ENCODE data around the gene CAGE1.
"Not testable (repeated sequence)": the region's sequence is repeated elsewhere in the genome, so short reads cannot be mapped to it uniquely, and the experiment has no call there.

Gene CAGE1

DNA sequence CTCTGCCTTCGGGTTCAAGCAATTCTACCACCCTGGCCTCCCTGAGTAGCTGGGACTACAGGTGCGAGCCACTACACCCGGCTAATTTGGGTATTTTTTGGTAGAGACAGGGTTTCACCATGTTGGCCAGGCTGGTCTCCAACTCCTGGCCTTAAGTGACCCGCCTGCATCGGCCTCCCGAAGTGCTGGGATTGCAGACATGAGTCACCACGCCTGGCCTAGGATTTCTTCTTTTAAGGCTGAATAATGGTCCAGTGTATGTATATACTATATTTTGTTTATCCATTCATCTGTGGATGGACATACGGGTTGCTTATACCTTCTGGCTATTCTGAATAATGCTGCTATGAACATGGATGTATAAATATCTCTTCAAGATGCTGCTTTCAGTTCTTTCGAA lies 17.2 kb upstream of the CAGE1 start:
- FAIRE-seq: no peak

DNA sequence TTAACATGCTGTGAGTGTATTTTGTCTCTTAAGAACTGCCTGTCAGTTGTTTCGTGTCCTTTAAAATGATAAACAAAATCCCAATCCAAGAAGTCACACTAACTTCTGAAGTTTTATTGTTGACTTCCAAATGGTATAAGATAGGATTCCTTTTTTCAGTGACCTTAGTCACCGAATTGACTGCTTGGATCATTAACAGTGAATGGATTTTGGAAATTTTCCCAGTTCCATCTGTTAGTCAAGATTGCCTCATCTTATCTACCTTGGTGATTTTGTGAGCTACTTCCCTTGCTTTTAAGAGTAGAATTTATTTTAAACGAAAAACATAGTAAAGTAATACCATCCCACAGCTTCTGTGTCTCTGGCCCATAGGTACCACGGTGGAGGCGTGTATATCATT lies 15.0 kb upstream of the CAGE1 start:
- FAIRE-seq: no peak

DNA sequence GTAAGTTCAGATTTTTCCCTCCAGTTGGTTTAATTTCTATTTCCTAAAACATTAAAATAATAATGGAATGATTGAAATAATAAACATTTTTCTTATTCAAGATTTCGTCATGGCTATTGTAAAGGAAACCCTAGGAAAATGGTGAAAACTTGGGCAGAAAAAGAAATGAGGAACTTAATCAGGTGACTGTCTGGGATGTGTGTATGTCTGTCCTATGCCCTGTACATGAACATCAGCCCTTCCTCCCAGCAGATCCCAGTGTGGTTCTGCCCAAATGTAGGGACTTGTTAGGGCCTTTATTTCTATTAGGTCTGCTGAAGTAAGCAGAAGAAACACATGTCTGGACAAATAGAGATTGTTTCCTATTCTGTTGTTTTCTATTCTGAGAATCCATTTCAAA lies 13.2 kb upstream of the CAGE1 start:
- no peak for FAIRE-seq

DNA sequence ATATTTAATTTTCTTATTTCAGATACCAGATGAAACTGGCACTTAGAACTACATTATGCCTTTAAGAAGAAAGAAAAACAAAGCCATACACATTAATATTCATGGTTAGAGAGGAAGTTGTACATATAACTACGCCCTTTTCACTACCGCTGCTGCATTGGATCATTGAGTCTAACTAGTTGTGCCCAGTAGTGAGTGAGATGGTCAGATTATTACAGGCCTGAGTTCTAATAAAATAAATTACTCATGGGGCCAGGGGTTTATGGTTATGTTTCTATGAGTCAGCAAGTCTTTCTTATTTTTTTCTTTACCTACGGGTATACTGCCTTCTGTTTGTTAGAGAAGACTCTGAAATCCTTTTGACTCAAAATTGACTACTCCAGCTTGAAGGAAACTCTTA lies 11.5 kb upstream of the CAGE1 start:
- no peak for FAIRE-seq

DNA sequence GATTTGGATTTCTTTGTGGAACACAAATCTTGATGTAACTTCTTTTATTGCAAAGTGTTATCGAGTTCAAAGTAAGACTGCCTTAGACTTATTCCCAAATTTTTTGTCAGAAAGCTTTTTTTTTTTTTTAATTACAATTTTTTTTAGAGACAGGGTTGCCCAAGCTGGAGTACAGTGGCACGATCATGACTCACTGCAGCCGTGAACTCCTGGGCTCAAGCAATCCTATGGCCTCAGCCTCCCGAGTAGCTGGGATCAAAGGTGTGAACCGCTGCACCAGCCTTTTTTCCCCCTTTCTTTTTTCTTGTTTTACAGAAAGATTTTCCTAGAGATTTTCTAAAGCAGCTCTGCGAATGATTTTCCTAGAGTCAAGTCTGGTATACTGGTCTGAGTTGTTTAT lies 2.9 kb upstream of the CAGE1 start:
- FAIRE-seq: no peak

DNA sequence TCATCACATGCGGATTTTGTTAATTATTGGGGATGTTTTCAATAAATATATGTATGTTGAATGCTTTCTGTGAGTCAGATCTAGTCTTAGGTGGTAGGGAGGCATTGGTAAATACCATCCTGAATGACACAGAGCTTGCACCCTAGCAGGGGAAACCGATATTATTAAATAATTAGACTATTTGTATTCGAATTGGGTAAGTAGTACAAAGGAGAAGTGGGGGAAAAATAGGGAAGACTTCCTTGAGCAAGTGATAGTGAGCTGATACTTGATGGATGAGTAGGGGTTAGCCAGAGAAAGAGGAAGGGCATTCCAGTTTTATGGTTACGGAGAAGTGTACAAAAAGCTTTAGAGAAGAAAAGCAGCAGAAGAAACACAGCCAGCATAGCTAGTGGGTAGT lies 1.6 kb upstream of the CAGE1 start:
- FAIRE-seq: no peak

DNA sequence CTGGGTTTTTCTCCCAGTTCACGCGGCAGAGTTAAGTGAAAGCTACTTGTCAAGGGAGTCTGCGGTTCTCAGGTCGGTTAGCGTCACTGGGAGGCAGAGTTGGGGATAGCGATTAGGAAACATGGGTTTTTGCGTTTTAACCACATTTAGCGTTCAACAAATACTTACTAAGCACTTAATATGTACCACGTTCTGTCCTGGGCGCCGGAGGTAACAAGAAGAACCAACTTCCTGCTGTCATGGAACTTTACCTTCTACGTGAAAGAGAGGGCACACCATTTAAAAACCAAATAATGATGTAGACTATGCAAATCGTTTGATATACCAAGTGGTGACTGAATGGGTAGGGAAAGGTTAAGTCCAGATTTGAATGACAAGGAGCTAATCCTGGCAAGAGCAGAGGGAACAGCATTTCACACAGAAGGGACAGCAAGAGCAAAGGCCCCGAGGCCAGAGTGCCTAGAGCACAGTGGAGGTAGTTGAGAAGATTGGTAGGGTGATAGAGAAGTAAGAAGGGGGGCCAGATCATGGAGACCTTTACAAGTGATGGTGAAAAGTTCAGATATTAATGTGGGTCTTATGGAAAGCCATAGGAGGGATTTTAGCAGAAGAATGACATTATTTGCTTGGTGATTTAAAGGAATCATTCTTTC lies 810 bp upstream of the CAGE1 start:
- FAIRE-seq: no peak

DNA sequence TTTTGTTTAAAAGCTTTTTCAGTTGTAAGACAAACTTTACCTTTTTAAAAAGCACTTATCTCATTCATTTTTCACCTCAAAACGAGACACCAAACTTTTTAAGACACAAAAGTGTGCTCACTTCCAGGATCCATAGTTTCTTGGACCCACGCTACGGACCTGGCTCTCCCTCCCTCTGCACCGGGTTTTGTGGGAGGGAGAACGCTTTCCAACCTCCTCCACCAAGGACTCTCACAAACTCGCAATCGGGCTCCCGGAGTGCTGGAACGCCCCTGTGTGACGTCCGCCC lies 436 bp downstream of the CAGE1 start:
- no peak for FAIRE-seq

DNA sequence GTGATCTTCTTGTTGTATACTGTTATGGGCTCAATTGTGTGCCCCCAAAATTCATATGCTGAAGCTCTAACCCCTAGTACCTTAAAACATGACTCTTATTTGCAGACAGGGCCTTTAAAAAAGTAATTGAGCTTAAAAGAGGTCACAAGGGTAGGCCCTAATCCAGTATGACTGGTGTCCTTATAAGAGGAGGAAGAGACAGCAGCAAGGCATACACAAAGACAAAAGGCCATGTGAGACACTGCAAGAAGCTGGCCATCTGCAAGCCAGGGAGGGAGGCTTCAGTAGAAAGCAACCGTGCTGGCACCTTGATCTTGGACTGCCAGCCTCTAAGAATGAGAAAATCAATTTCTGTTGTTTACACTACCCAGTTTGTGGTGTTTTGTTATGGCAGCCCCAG lies 8.4 kb downstream of the CAGE1 start:
- no peak for FAIRE-seq

DNA sequence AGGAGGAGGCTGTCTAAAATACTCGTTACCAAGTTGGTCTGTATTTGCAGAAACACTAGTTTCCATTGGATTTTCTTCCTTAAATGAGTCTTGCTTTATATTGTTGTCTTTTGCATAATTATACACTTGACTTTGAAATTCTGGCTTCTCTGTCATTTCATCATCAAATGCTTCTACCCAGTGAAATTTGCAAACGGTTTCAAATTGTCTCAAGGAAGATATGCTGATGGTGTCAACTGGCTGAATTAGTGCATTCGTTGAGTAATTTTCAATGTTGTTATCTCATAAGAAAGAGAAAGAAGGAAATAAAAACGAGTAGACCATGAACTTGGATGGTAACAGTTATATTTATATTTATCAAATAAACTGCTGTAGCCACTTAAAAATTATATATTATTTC lies 10.8 kb downstream of the CAGE1 start:
- no peak for FAIRE-seq

DNA sequence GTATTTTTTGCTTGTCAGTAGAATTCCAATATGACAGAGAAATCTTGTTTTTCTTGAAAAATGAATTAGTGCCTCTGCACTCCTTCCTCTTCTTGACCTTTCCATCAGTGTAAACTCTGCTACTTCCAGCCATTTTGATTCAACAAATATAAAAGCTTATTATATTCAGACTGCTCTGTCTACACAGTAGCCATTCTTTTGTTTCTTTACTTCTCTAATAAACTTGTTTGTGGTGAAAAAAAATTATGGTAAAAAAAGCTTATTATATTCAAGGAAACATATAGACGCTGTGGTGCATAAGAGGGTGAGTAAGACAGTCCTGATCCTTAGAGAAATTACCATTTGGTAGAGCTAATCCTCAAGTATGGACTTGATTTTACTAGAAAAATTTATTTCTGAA lies 11.6 kb downstream of the CAGE1 start:
- no peak for FAIRE-seq

DNA sequence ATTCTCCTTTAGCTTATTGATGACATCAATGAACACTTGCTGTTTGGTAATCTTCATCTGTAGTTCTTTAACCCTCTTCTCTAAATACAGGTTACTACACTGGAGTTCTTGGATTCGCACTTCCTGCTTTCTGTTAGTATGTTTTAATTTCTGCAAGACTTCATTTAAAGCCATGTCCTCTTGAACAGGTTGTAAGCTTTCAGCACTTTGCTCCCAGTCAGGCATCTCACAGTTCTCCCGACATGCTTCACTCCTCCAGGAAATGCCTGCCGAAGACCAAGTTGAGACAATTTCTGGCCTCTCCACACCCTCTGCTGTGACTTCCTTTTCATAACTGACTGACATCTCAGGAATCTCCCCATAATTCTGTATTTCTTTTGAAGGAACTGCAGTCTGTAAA lies 15.8 kb downstream of the CAGE1 start:
- FAIRE-seq: no peak

DNA sequence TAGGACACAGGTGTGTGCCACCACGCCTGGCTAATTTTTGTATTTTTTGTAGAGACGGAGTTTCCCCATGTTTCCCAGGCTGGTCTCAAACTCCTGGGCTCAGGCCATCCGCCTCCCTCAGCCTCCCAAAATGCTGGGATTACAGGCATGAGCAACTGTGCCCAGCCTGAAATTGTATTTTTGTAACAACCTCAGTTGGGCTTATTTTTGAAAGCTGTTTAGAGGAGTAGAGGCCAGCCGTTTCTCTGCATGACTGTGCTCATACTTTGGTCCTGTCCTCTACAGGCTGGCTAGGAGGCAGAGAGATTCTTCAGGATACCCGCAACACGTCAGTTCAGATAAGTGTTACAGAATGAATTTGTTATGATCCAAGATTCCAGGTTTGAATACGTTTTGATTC lies 22.1 kb downstream of the CAGE1 start:
- no peak for FAIRE-seq

DNA sequence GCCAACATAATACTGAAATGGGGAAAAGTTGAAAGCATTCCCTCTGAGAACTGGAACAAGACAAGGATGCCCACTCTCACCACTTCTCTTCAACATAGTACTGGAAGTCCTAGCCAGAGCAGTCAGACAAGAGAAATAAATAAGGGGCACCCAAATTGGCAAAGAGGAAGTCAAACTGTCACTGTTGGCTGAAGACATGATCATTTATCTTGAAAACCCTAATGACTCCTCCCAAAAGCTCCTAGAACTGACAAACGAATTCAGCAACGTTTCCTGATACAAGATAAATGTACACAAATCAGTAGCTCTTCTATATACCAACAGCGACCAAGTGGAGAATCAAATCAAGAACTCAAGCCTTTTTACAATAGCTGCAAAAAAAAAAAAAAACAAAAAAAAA lies 37.6 kb downstream of the CAGE1 start:
- not testable (repeated sequence) for FAIRE-seq

DNA sequence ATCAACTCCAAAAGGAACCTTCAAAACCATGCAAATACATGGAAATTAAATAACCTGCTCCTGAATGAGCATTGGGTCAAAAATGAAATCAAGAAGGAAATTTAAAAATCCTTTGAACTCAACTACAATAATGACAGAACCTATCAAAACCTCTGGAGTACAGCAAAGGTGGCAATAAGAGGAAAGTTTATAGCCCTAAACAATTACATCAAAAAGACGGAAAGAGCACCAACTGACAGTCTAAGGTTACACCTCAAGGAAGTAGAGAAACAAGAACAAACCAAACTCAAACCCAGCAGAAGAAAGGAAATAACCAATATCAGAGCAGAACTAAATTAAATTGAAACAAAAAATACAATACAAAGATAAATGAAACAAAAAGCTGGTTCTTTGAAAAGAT lies 39.0 kb downstream of the CAGE1 start:
- FAIRE-seq: not testable (repeated sequence)

DNA sequence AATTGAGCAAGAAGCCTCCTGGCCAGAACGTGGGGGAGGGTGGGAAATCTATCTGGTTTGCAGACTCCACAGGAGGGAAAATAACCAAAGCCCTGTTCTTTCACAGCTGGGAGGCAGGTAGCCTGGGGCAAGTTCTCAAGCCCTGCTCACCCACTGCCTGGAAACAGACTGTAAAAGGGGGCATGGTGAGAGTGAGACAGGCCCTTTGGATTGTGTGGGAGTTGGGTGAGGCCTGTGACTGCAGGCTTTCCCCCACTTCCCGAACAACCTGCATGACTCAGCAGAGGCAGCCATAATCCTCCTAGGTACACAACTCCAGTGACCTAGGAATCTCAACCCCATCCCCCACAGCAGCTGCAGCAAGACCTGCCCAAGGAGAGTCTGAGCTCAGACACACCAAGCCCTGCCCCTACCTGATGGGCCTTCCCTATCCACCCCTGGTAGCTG lies 42.0 kb downstream of the CAGE1 start:
- not testable (repeated sequence) for FAIRE-seq

DNA sequence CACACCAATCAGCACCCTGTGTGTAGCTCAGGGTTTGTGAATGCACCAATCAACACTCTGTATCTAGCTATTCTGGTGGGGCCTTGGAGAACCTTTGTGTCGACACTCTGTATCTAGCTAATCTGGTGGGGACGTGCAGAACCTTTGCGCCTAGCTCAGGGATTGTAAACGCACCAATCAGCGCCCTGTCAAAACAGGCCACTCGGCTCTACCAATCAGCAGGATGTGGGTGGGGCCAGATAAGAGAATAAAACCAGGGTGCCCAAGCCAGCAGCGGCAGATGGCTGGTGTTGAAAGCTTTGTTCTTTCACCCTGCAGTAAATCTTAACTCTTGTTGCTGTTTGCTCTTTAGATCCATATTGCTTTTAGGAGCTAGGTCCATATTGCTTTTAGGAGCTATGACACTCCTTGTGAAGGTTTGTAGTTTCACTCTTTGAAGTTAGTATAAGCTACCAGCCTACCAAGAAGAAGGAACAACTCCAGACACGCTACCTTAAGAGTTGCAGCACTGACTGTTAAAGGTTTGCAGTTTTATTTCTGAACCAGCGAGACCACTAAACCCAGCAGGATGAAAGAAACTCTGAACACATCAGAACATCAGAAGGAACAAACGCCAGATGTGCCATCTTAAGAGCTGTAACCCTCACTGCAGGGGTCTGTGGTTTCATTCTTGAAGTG lies 44.6 kb downstream of the CAGE1 start:
- not testable (repeated sequence) for FAIRE-seq

DNA sequence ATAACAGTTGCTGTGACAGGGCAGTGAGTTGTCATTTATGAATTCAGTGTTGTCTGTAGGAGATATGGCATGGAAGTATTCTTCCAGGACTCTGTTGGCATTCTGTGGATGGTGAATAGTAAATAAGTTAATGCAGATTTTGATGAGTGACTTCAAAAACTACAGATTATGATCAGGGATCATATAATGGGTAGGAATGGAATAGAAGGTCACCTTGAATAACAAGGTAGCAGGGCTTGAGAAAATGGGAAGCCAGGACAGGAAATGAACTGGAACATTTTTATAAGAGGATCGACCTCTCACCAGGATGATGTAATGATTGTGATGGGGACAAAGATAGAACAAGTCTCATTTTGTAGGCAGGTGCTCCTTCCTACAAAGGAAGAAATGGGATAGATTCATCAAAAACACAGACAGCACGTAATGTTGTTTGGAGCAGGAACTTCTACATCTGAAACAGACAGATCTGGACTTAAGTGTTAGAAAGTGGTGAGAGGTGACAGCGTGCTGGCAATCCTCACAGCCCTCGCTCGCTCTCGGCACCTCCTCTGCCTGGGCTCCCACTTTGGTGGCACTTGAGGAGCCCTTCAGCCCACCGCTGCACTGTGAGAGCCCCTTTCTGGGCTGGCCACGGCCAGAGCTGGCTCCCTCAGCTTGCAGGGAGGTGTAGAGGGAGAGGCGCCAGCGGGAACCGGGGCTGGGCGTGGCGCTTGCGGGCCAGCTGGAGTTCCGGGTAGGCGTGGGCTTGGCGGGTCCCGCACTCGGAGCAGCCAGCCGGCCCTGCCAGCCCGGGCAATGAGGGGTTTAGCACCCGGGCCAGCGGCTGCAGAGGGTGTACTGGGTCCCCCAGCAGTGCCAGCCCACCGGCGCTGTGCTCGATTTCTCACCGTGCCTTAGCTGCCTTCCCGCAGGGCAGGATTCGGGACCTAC lies 45.7 kb downstream of the CAGE1 start:
- no peak for FAIRE-seq

DNA sequence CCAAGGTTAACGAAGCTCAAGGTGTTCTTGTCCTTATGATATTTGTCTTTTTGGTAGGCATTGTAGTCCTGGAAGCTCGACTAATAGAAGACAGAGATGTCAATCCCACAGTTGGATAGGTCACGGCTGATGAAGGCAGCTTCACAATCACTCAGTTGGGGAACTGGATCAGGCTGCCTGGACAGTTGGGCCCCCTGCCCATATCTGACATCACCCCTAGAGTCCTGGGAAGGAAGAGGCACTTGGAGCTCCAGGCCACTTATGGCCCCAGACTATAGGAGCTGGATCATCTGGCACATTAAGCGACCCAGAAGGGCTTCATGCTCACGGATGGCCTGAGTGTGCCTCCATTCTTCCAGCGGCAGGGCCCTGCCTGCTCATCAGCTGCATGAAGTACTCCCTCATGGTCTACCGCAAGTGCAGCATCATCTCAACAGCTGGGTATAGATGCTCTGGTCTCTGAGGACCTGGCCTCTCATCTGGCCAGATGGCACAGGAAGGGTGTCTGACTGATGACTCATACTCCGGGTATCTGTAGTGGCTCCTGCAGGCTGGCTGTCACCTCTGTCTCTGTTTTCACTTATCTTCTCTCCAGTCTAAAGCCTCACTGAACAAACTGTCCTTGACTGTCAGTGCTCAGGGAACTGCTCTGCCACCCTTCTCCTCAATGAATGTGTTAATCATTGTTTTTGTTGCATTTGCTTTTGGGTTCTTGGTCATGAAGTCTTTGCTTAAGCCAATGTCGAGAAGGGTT lies 47.4 kb downstream of the CAGE1 start:
- no peak for FAIRE-seq

DNA sequence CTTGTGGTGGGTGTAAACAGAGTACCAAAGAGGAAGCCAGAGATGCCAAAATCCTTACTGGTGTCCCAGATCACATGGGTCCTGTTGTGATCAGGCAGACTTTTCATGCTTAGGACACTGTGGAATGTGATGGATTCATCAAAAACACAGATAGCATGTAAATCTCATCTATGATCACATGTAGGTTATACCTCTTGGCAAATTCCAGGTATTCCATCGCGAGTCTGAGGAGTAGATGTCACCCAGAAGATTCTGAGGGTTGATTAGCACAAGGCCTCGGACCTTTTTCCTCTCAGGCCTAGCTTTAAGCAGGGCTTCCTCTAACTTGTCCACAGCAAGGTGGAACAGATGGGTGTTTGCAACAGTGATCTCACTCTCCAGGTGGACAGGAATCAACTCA lies 48.3 kb downstream of the CAGE1 start:
- no peak for FAIRE-seq

DNA sequence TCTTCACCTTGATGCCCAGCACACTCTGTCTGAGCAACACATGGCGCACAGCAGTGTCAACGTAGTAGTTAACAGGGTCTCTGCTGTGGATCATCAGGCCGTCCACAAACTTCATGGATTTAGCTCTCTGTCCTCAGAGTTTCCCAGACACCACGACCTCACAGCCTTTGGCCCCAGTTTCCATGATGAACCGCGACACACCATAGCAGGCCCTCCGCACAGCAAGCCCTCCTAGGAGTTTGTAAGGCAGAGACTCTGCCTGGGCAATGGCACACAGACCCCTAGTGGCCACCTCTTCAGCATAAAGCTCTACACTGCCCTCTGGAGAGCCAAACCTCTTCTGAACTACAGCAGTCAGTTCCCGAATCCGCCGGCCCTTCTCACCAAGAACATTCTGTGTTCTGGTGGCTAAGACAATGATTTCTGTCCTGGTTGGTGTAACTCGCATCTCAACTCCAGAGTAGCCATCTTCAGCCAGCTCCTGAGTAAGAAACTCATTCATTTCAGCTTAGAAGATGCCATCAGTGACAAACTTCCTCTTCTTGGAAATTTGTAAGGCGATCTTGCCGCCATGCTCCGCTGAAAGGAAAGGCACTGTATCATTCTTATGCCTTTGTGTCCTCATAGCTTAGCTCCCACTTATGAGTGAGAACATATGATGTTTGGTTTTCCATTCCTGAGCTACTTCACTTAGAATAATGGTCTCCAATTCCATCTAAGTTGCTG lies 50.4 kb downstream of the CAGE1 start:
- not testable (repeated sequence) for FAIRE-seq

DNA sequence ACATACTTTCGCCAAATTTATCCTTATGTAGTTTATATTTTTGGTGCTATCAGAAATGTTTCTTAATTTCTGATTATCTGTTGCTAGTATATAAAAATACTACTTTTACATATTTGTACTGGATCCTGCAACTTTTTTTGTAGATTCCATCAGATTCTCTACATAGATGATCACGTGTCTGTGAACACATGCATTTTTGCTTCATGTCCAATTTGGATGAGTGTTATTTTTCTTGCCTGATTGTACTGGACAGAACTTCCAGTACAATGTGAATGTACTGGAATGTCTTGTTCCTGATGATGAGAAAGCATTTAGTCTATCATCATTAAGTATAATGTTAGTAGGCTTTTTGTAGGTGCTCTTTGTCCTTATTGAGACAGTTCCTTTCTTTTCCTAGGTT lies 51.5 kb downstream of the CAGE1 start:
- peak; percentile 41 for FAIRE-seq

DNA sequence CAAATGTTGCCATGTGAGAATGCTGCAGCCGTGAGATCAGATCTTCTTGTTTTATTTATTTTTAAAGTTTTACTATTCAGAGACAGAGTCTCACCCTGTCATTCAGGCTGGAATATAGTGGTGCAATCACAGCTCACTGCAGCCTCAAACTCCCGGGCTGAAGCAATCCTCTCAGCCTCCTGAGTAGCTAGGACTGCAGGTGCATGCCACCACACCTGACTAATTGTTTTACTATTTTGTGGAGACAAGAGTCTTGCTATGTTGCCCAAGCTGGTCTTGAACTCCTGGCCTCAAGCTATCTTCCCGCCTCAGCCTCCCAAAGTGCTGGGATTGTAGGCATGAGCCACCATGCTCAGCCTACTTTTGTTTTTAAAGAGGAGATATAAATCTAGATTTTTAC lies 54.0 kb downstream of the CAGE1 start:
- no peak for FAIRE-seq

Data from G401.6 (cell line).